Measurements from ENCODE around the gene RASAL2. TPM values are rescaled to one million over a fixed set of nuclear protein-coding genes. Genes with fewer than 3 reads are reported as not detected.

The RASAL2 gene
- total RNA-seq, 1 experiment from 2014 or later = 22.2 TPM

DNA sequence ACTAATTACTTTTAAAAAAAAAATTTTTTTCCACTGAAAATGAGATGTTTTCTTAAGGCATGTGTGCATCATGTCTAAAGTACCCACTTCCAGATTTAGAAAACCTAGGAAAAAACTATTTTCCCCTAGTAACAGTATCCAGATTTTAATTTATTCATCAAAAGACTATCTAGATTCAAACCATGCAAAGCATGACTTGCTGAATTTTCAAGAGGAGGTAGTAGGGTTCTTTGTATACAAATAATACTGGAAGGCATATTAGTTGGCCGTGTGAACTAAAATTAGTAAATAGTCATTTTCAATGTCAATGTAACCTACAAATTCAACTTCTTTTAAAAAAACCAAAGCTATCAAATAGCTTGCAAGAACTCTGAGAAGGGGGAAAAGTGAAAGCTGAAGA, 213.4 kb downstream of the RASAL2 start:
- Histone ChIP-seq H3K4me1 (ENCODE audit: insufficient read depth, low read length) (no peaks in the 10 kb centered on the region; the same call in 1 of the 2 replicates), H3K79me1 (ENCODE audit: insufficient read depth, low read depth, low read length, poor library complexity, severe bottlenecking) (peaks cover 3% of the 10 kb centered on the region), H2BK15ac (ENCODE audit: low read depth, low read length) (no peak overlapping the region), H3K27ac (ENCODE audit: insufficient read length, low read depth, low read length) (no peak overlapping the region), H3K14ac (ENCODE audit: insufficient read depth, low read length) (no peak overlapping the region), H3K18ac (ENCODE audit: insufficient read length, low read depth, low read length) (no peak overlapping the region), H2AK5ac (ENCODE audit: insufficient read length, low read length) (no peak overlapping the region), H3K9me3 (ENCODE audit: control insufficient read depth, low read depth, low read length) (no peaks in the 10 kb centered on the region), H3K23ac (ENCODE audit: insufficient read length, low read depth, low read length) (no peak overlapping the region), H4K8ac (replicated peaks; ENCODE audit: insufficient read length, low read depth, low read length) (no peak overlapping the region), H3K56ac (ENCODE audit: insufficient read length, low read depth, low read length) (no peak overlapping the region), H2AFZ (ENCODE audit: low read length) (no peak overlapping the region), H3K27me3 (ENCODE audit: insufficient read depth, low read length) (no peaks in the 10 kb centered on the region), H3K79me2 (ENCODE audit: insufficient read depth, low read length) (peaks cover 3% of the 10 kb centered on the region), H4K20me1 (ENCODE audit: control insufficient read depth, insufficient read depth, insufficient read length) (no peaks in the 10 kb centered on the region), H3T11ph (ENCODE audit: low read length) (no peak overlapping the region), H2BK12ac (ENCODE audit: insufficient read length, low read depth, low read length) (no peak overlapping the region), H2BK5ac (ENCODE audit: insufficient read length, low read length) (no peak overlapping the region), H3K4me2 (ENCODE audit: insufficient read depth, insufficient read length, low read length) (no peak overlapping the region), H2BK120ac (ENCODE audit: low read depth, low read length, poor library complexity, severe bottlenecking) (no peak overlapping the region), H4K5ac (ENCODE audit: insufficient read length, low read depth, low read length) (no peak overlapping the region), H4K91ac (ENCODE audit: insufficient read length, low read depth, low read length) (no peak overlapping the region), H3K23me2 (ENCODE audit: insufficient read length, low read depth, low read length, poor library complexity, severe bottlenecking) (no peaks in the 10 kb centered on the region), H2BK20ac (ENCODE audit: low read depth, low read length, poor library complexity, severe bottlenecking) (no peak overlapping the region), H3K9ac (ENCODE audit: extremely low read depth, insufficient read length, low read length) (no peak overlapping the region), H3K4ac (ENCODE audit: low read depth, low read length) (no peak overlapping the region)
- Mint-ChIP-seq H3K9me3 (no peaks in the 10 kb centered on the region; a peak in 1 of 5 replicates), H3K4me3 (no peak overlapping the region), H3K27me3 (ENCODE audit: low read depth) (no peaks in the 10 kb centered on the region), H3K36me3 (ENCODE audit: insufficient read depth in 1 of 3, low read depth in 3 of 3) (peaks cover 3 to 5% (median 3%) of the 10 kb centered on the region in 3 experiments; a peak in 5 of 7 replicates), H3K4me1 (peaks cover 12 to 15% of the 10 kb centered on the region in 2 experiments), H3K27ac (no peak overlapping the region)
- DNase-seq = no peak
- no CpG with 5 or more reads among the region's 1 CpG for WGBS (ENCODE audit: extremely low coverage, insufficient read length, low lambda C conversion rate)
- TF ChIP-seq, protein P1, sequence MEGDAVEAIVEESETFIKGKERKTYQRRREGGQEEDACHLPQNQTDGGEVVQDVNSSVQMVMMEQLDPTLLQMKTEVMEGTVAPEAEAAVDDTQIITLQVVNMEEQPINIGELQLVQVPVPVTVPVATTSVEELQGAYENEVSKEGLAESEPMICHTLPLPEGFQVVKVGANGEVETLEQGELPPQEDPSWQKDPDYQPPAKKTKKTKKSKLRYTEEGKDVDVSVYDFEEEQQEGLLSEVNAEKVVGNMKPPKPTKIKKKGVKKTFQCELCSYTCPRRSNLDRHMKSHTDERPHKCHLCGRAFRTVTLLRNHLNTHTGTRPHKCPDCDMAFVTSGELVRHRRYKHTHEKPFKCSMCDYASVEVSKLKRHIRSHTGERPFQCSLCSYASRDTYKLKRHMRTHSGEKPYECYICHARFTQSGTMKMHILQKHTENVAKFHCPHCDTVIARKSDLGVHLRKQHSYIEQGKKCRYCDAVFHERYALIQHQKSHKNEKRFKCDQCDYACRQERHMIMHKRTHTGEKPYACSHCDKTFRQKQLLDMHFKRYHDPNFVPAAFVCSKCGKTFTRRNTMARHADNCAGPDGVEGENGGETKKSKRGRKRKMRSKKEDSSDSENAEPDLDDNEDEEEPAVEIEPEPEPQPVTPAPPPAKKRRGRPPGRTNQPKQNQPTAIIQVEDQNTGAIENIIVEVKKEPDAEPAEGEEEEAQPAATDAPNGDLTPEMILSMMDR (conservative IDR thresholded peaks at IDR 0.05) = no peak
